Measurements from ENCODE around the gene HOXD8. TPM values are rescaled to one million over a fixed set of nuclear protein-coding genes. Genes with fewer than 3 reads are reported as not detected.

The HOXD8 gene
- total RNA-seq, 1 donor from 2014 or later: 1.7 TPM

- no peak for DNase-seq (ENCODE audit: low spot score)
Measured at GRCh38 chr2:176146645-176147044, 17.1 kb downstream of the HOXD8 start.

- DNase-seq (ENCODE audit: low spot score): no peak
Measured at GRCh38 chr2:176147210-176147799, 17.8 kb downstream of the HOXD8 start.

GRCh38 chr2:176147800-176148496 is 18.4 kb downstream of the HOXD8 start:
- no peak for DNase-seq (ENCODE audit: low spot score)

- DNase-seq (ENCODE audit: low spot score): no peak
Measured at GRCh38 chr2:176148751-176149421, 19.4 kb downstream of the HOXD8 start.

- no peak for DNase-seq (ENCODE audit: low spot score)
Measured at GRCh38 chr2:176149481-176149938, 20.0 kb downstream of the HOXD8 start.

GRCh38 chr2:176149939-176150583 is 20.6 kb downstream of the HOXD8 start:
- no peak for DNase-seq (ENCODE audit: low spot score)

- no peak for DNase-seq (ENCODE audit: low spot score)
Measured at GRCh38 chr2:176150584-176151441, 21.3 kb downstream of the HOXD8 start.

- DNase-seq (ENCODE audit: low spot score): no peak
Measured at GRCh38 chr2:176151442-176152287, 22.2 kb downstream of the HOXD8 start, which contains the start of gene HOXD4. Gene HOXD4, plus strand, starts transcription at chr2:176151550. Its CDS starts 84 bp downstream, at chr2:176151634.

- DNase-seq (ENCODE audit: low spot score): no peak
Measured at GRCh38 chr2:176152350-176153181, 23.1 kb downstream of the HOXD8 start.

- DNase-seq (ENCODE audit: low spot score): no peak
Measured at GRCh38 chr2:176154576-176155252, 25.2 kb downstream of the HOXD8 start.

GRCh38 chr2:176155356-176156044 is 26.0 kb downstream of the HOXD8 start:
- no peak for DNase-seq (ENCODE audit: low spot score)

GRCh38 chr2:176156301-176156806 is 26.8 kb downstream of the HOXD8 start:
- no peak for DNase-seq (ENCODE audit: low spot score)

GRCh38 chr2:176156807-176157498 is 27.4 kb downstream of the HOXD8 start, which contains the start of gene HOXD3:
Gene HOXD3, plus strand, starts transcription at chr2:176157307. Its CDS starts 11,808 bp downstream, at chr2:176169115.
- no peak for DNase-seq (ENCODE audit: low spot score)

- DNase-seq (ENCODE audit: low spot score): no peak
Measured at GRCh38 chr2:176157499-176158185, 28.1 kb downstream of the HOXD8 start.

GRCh38 chr2:176158186-176158591 is 28.7 kb downstream of the HOXD8 start:
- DNase-seq (ENCODE audit: low spot score): no peak

- DNase-seq (ENCODE audit: low spot score): no peak
Measured at GRCh38 chr2:176158855-176159662, 29.6 kb downstream of the HOXD8 start.
